ENCODE data around the gene IL10.

IL10 gene

GRCh38 chr1:206745301-206745700, 27.0 kb downstream of the IL10 start:
- TF ChIP-seq CTCF (IDR thresholded peaks at IDR 0.05; ENCODE audit: low read depth, low read length, missing control alignments) = no peak
- in situ Hi-C loops (cut with HindIII; ENCODE audit: low sequenced_read_pairs) = loop anchor here (25.0 kb wide), 1 partner anchor 167 kb away; the partner anchor contains the start of gene FCMR

DNA sequence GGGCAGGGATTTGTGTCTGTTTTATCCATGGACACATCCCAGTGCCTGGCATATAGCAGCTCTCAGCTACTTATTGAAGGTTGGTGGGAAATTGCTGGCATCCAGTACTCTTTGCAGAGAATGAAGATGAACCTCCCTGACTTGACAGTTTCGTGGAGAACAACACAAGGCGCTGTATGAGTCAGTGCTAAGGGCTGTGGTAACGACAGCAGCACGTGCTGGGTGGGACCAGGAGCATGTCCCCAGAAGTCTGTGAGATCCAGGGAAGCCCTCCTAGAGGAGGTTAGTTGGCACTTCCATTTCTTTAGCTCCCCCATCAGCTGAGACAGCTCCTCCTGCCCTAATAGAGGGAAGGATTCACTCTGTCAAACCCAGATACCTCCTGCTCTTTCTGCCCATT, 27.6 kb downstream of the IL10 start:
- in situ Hi-C loops (cut with HindIII; ENCODE audit: low sequenced_read_pairs) = loop anchor here (25.0 kb wide), 1 partner anchor 168 kb away; the partner anchor contains the start of gene FCMR
- no peak for TF ChIP-seq CTCF (IDR thresholded peaks at IDR 0.05; ENCODE audit: low read depth, low read length, missing control alignments)
- no peak for DNase-seq (ENCODE audit: low read depth)
- no peak overlapping the region for H3K4me3 ChIP-seq (ENCODE audit: low read depth, low read length)

More at GRCh38 chr1:206745301-206745700, 27.0 kb downstream of the IL10 start:
- no peak for DNase-seq (ENCODE audit: low read depth)
- no peak overlapping the region for H3K4me3 ChIP-seq (ENCODE audit: low read depth, low read length)

DNA sequence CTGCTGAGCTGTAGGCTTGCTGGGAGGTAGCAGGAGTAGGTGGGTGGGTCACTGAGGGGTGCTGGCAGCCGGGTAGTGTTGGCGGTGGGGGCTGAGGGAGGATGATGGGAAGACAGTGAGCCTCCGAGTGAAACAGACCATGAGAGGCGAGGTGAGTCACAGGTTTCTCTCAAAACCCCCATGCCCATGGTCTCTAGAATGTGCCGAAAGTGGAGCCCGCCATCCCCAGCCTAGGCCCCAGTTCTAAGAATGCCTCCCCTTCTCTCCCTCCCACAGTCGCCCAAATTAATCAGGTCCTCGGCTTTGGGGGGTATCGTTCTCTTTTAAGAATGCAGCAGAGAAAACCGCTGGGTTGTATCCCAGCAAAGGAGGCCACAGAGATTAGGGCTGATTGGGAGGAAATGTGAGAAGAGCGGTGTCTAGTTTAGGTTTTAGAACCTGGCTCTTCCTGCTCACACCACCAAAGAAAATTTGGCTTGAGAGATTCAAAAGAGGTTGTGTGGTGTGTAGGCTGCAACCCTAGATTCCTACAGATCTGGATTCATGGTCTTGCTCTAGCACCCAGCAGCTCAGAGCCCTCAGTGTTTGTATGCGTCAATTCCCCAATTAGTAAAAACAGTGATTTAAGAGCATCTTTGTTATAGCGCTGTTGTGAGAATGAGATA, 29.4 kb downstream of the IL10 start:
- no peak for TF ChIP-seq CTCF (IDR thresholded peaks at IDR 0.05; ENCODE audit: low read depth, low read length, missing control alignments)
- no peak for DNase-seq (ENCODE audit: low read depth)

GRCh38 chr1:206741142-206741701, 31.1 kb downstream of the IL10 start:
- DNase-seq (ENCODE audit: low read depth) = no peak
- no peak overlapping the region for H3K4me3 ChIP-seq (ENCODE audit: low read depth, low read length)
- TF ChIP-seq CTCF (IDR thresholded peaks at IDR 0.05; ENCODE audit: low read depth, low read length, missing control alignments) = no peak
- in situ Hi-C loops (cut with HindIII; ENCODE audit: low sequenced_read_pairs) = loop anchor here (25.0 kb wide), 1 partner anchor 171 kb away; the partner anchor contains the start of gene FCMR

More for the DNA sequence above, 29.4 kb downstream of the IL10 start:
- H3K4me3 ChIP-seq (ENCODE audit: low read depth, low read length) = no peak overlapping the region
- in situ Hi-C loops (cut with HindIII; ENCODE audit: low sequenced_read_pairs) = loop anchor here (25.0 kb wide), 1 partner anchor 169 kb away; the partner anchor contains the start of gene FCMR

- DNase-seq (ENCODE audit: low read depth) = no peak
- no peak for TF ChIP-seq CTCF (IDR thresholded peaks at IDR 0.05; ENCODE audit: low read depth, low read length, missing control alignments)
- H3K4me3 ChIP-seq (ENCODE audit: low read depth, low read length) = no peak overlapping the region
- in situ Hi-C loops (cut with HindIII; ENCODE audit: low sequenced_read_pairs) = loop anchor here (25.0 kb wide), 1 partner anchor 173 kb away; the partner anchor contains the start of gene FCMR
These were observed 32.8 kb downstream of the IL10 start for GRCh38 chr1:206739411-206740076.
